Mesothelial cell of epicardium (in vitro differentiated cells): ENCODE measurements around the gene TTBK2. TPM values are rescaled to one million over a fixed set of nuclear protein-coding genes. Genes with fewer than 3 reads are reported as not detected.

Source experiments
- DNase-seq, 2 experiments: peaks; one replicate each; pipeline ENCODE4 v3.0.0; 2021; ENCODE audit warnings: low spot score in 2 of 2; ENCODE audit not compliant: unreplicated experiment in 2 of 2
- H3K27ac Mint-ChIP-seq: 2 replicates; pipeline ENCODE4 v1.8.0; 2021; ENCODE audit warnings: mixed read lengths
- H3K27me3 Mint-ChIP-seq: 2 replicates; pipeline ENCODE4 v1.8.0; 2021; ENCODE audit warnings: low read depth, mixed read lengths
- H3K36me3 Mint-ChIP-seq: 2 replicates; pipeline ENCODE4 v1.8.0; 2021; ENCODE audit warnings: mixed read lengths
- H3K4me1 Mint-ChIP-seq: 2 replicates; pipeline ENCODE4 v1.8.0; 2021; ENCODE audit warnings: mixed read lengths
- H3K4me3 Mint-ChIP-seq: 2 replicates; pipeline ENCODE4 v1.8.0; 2021; ENCODE audit warnings: mild to moderate bottlenecking, moderate library complexity, mixed read lengths
- H3K9me3 Mint-ChIP-seq: 2 replicates; pipeline ENCODE4 v1.8.0; 2021; ENCODE audit warnings: mixed read lengths
- total RNA-seq: library from RNA; stranded (reverse); gene quantifications from 3 replicates; pipeline ENCODE4 v1.2.1, GENCODE V29; 2021
- TF ChIP-seq, protein P1 (sequence below): fragments of 200-600 bp; sonication (generic); IDR thresholded peaks from one replicate; pipeline ENCODE4 v1.5.0; 2021; ENCODE audit warnings: antibody characterized with exemption; ENCODE audit not compliant: unreplicated experiment

TTBK2 gene
- total RNA-seq, 1 donor from 2014 or later, result 21.1 TPM

DNA sequence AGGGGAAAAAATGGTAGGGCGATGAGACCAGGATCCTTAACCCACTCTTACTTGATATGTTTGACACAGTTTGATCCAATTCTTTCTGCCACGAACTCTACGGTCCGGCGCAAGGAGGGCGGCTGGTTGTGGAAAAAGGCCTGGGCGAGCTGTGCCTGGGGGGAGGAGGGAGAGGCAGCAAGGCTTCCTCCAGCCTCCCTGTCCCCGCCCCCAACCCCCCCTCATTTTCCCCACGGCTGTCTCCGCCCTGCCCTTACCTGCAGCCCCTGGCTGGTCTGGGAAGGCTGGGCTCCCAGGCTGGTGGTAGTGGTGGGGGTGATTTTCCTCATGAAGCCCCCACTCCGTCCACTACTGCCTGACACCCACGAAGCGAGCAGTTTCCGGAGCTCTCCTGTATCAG lies 191.6 kb downstream of the TTBK2 start:
- no peaks in the 10 kb centered on the region for H3K9me3 Mint-ChIP-seq
- H3K27me3 Mint-ChIP-seq, result no peaks in the 10 kb centered on the region
- H3K27ac Mint-ChIP-seq, result no peak overlapping the region
- DNase-seq, result no peak
- H3K4me1 Mint-ChIP-seq, result peaks cover 5% of the 10 kb centered on the region
- no peak overlapping the region for H3K4me3 Mint-ChIP-seq
- TF ChIP-seq, protein P1, sequence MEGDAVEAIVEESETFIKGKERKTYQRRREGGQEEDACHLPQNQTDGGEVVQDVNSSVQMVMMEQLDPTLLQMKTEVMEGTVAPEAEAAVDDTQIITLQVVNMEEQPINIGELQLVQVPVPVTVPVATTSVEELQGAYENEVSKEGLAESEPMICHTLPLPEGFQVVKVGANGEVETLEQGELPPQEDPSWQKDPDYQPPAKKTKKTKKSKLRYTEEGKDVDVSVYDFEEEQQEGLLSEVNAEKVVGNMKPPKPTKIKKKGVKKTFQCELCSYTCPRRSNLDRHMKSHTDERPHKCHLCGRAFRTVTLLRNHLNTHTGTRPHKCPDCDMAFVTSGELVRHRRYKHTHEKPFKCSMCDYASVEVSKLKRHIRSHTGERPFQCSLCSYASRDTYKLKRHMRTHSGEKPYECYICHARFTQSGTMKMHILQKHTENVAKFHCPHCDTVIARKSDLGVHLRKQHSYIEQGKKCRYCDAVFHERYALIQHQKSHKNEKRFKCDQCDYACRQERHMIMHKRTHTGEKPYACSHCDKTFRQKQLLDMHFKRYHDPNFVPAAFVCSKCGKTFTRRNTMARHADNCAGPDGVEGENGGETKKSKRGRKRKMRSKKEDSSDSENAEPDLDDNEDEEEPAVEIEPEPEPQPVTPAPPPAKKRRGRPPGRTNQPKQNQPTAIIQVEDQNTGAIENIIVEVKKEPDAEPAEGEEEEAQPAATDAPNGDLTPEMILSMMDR, result no peak
- peaks cover 39% of the 10 kb centered on the region for H3K36me3 Mint-ChIP-seq

DNA sequence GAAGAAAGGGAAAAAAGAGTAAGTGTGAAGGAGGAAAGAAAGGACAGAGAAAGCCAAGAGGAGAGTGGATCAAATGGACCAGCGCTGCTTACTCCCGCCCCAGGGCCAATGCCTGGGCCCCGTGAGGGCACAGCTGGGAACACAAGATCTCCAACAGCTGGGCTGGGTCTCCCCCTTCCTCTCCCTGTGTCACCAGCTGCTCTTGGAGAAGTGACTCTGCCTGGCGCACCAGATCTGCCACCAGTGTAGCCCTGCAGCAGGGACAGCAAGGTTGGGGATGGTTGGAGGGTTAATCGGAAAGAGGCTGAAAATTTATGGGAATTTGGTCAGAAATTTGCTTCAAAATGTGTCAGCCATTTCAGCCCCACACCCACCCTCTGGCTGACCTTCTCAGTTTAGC lies 192.0 kb downstream of the TTBK2 start:
- H3K36me3 Mint-ChIP-seq, result peaks cover 38% of the 10 kb centered on the region
- TF ChIP-seq, protein P1, result no peak
- no peak overlapping the region for H3K4me3 Mint-ChIP-seq
- H3K4me1 Mint-ChIP-seq, result peaks cover 5% of the 10 kb centered on the region
- no peak overlapping the region for H3K27ac Mint-ChIP-seq
- no peaks in the 10 kb centered on the region for H3K27me3 Mint-ChIP-seq
- no peak for DNase-seq
- H3K9me3 Mint-ChIP-seq, result no peaks in the 10 kb centered on the region

DNA sequence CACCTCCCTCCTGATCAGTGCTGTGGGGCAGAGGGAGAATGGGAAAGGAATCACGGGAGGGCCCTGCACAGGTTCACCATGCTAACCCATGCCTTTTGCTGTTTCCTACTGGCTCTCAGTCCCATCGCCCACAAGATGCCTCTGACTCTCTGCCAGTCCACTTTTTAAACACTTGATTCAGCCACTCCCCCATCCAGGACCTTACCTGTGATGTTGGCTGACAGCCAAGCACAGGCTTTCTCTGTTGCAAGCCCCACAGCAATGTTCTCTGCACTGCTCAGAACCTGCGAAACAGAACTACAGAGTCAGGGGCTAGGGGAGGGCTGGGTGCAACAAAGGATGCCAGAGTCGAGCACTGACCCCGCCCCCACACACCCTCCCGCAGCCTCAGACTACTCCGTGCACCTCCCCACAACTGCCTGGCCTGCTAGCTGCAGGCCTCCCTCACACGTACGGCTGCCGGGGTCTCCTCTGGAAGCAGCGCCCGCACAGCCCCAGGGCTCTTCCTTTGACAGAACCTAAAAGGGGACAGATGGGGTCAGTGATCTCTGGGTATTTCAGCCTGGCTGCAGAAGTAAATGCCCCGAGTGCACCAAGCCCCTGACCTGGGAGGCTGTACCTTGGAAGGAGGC lies 192.7 kb downstream of the TTBK2 start:
- peaks cover 36% of the 10 kb centered on the region for H3K36me3 Mint-ChIP-seq
- no peaks in the 10 kb centered on the region for H3K27me3 Mint-ChIP-seq
- H3K4me1 Mint-ChIP-seq, result peaks cover 5% of the 10 kb centered on the region
- no peaks in the 10 kb centered on the region for H3K9me3 Mint-ChIP-seq
- TF ChIP-seq, protein P1, result no peak
- DNase-seq, result no peak
- H3K27ac Mint-ChIP-seq, result no peak overlapping the region
- no peak overlapping the region for H3K4me3 Mint-ChIP-seq

DNA sequence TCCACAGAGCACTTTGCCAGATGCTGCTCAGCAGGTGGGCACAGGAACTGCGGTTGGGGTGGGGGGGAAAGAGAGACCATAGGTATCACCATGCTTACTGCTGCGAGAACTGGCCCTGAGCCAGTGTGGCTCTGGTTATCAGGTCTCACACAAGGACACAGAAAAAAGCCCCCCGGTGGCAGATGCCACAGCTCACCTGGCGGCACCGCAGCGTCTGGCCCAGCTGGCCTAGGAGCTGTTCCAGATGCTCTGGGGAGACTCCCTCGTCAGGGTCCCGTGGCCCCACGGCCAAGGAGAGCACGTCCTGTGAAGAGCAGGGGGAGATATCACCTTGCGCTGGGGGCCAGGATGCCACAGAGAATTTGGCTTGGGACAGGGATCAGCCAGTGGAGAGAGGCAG lies 194.5 kb downstream of the TTBK2 start:
- no peak for DNase-seq
- Mint-ChIP-seq H3K9me3 (no peaks in the 10 kb centered on the region), H3K4me1 (peaks cover 5% of the 10 kb centered on the region), H3K27ac (no peak overlapping the region), H3K27me3 (no peaks in the 10 kb centered on the region), H3K36me3 (peaks cover 24% of the 10 kb centered on the region), H3K4me3 (no peak overlapping the region)
- TF ChIP-seq, protein P1, result no peak

DNA sequence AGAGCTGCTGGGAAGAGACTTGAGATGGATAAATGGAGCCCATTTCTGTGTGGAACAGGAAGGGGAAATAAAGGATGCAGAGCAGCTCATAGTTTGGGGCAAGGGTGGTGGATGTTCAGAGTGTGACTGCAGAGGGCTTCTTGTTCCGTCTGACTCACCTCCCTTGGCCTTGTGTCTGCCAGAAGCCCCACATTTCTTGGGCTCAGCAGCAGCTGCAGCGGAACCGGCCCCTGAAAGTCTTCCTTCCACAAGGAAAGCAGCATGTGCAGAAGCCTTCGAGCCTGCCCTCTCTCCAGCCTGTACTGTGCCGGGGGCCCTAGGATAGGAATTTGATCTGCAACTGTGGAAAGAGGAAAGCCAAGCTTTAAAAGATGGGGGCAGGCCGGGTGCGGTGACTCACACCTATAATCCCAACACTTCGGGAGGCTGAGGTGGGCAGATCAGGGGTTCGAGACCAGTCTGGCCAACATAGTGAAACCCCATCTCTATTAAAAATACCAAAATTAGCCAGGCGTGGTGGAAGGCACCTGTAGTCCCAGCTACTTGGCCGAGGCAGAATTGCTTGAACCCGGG lies 195.2 kb downstream of the TTBK2 start:
- no peak for DNase-seq
- Mint-ChIP-seq H3K9me3 (no peaks in the 10 kb centered on the region), H3K4me3 (no peak overlapping the region), H3K27ac (no peak overlapping the region), H3K36me3 (peaks cover 23% of the 10 kb centered on the region), H3K27me3 (no peaks in the 10 kb centered on the region), H3K4me1 (peaks cover 5% of the 10 kb centered on the region)
- TF ChIP-seq, protein P1, result no peak
